ENCODE data around the gene FBXW11. TPM values are rescaled to one million over a fixed set of nuclear protein-coding genes. Genes with fewer than 3 reads are reported as not detected.

Gene FBXW11
- total and polyA plus RNA-seq, 2 of the 8 experiments (the other 6 are each of a cell fraction or from before 2014, with no cell fraction given): 45.0 to 75.6 TPM

DNA sequence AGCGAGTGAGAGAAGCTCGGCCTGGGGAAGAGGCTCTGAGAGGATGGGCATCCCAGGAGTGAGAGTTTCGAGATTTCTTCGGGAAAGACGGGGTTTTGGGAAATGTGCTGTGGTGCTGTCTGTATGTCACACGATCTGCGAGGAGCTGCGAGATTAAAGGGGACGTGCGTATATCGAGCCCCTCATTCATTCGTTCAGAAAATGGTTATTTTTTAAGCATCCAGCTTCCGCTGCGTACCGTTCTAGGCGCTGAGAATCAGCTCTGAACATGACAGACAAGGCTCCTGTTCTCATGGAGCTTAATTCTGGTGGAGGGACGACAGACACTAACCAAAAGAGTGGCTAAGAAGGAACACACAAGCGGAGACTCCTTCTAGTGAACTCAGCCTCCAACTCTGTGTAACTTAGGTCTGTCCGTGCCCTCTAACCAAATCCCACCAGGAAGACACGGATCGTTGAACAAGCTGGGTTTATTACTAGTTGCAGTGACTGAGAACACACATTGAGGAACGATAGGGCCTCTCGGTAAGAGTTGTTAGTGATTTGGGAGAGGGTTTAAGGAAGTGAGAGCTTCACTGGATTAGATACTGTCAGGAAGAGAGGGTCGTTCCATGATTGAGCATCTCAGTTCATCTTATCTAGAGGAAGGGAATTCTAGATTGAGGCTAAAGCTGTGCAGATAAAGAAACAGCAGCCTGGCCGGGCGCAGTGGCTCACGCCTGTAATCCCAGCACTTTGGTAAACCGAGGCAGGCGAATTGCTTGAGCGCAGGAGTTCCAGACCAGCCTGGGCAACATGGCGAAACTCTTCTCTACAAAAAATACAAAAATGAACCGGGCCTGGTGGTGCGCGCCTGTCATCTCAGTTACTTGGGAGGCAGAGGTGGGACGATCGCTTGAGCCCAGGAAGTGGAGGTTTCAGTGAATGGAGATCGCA is 1.0 kb upstream of the FBXW11 start:
- Histone ChIP-seq H3K23me2 (ENCODE audit: low read depth, low read length) (peaks cover 11% of the 10 kb centered on the region), H3K14ac (ENCODE audit: insufficient read length) (peak overlapping the region; percentile 73), H3K27me3 (replicated peaks in 1 of 4; ENCODE audit: control insufficient read depth in 3 of 4, extremely low read depth in 1 of 4, insufficient read depth in 3 of 4, low read length in 3 of 4) (no peaks in the 10 kb centered on the region), H2BK12ac (ENCODE audit: low read depth, low read length) (peak overlapping the region; percentile 77; the same call in 1 of the 2 replicates), H2BK20ac (ENCODE audit: low read length) (peak overlapping the region; percentile 2; the same call in 1 of the 2 replicates), H3K18ac (ENCODE audit: extremely low read depth, low read length) (peak overlapping the region; percentile 90), H3K79me2 (ENCODE audit: control insufficient read depth in 1 of 2, insufficient read depth in 2 of 2, low read length in 2 of 2) (peaks cover 31 to 51% of the 10 kb centered on the region in 2 experiments), H2BK120ac (replicated peaks; ENCODE audit: low read depth, low read length) (peak overlapping the region; percentile 92), H3K4me2 (ENCODE audit: insufficient read depth in 1 of 2, low read depth in 2 of 2, low read length in 2 of 2) (peak overlapping the region; percentile 75 to 97), H3K36me3 (ENCODE audit: control insufficient read depth in 2 of 4, insufficient read depth in 4 of 4, low read length in 3 of 4) (no peaks in the 10 kb centered on the region), H3K9ac (replicated peaks in 1 of 4; ENCODE audit: extremely low read depth in 1 of 4, low read depth in 3 of 4, low read length in 3 of 4) (peak overlapping the region; percentile 38 to 96 (median 92)), H4K20me1 (replicated peaks in 1 of 2; ENCODE audit: control insufficient read depth in 1 of 2, insufficient read depth in 2 of 2, low read length in 2 of 2) (peaks cover 6 to 8% of the 10 kb centered on the region in 2 experiments), H3K4me1 (replicated peaks in 1 of 4; ENCODE audit: control insufficient read depth in 3 of 4, insufficient read depth in 4 of 4, low read length in 3 of 4) (peaks cover 10 to 29% (median 15%) of the 10 kb centered on the region in 4 experiments), H4K8ac (ENCODE audit: extremely low read depth, insufficient read depth, low read length) (peak overlapping the region; percentile 94), H3K56ac (replicated peaks; ENCODE audit: insufficient read length, low read depth, low read length) (peak overlapping the region; percentile 90), H3K4ac (replicated peaks; ENCODE audit: insufficient read length, low read depth, low read length) (peak overlapping the region; percentile 84), H2AK5ac (ENCODE audit: low read depth, low read length) (peak overlapping the region; percentile 32), H3K79me1 (ENCODE audit: low read depth, low read length) (peaks cover 5% of the 10 kb centered on the region; the same call in 1 of the 2 replicates), H2BK5ac (ENCODE audit: low read depth, low read length) (peak overlapping the region; percentile 100), H3K4me3 (ENCODE audit: extremely low read depth in 1 of 4, insufficient read depth in 2 of 4, low read depth in 3 of 4, low read length in 4 of 4) (peak overlapping the region; percentile 82 to 99 (median 96)), H2AFZ (ENCODE audit: low read length) (no peak overlapping the region), H2BK15ac (ENCODE audit: low read length) (no peak overlapping the region), H3K9me3 (ENCODE audit: insufficient read depth in 2 of 2, low read depth in 1 of 2, low read length in 1 of 2) (no peaks in the 10 kb centered on the region), H3K23ac (ENCODE audit: insufficient read length) (no peak overlapping the region), H3K27ac (ENCODE audit: low read depth, low read length) (peak overlapping the region; percentile 98), H4K91ac (replicated peaks; ENCODE audit: insufficient read length, low read length) (peak overlapping the region; percentile 81), H4K5ac (ENCODE audit: insufficient read length, low read depth, low read length) (peak overlapping the region; percentile 85)
- no peak for FAIRE-seq
- peak in 1 of 2 experiments; percentile 6; a peak in 2 of 3 replicates for TF ChIP-seq POLR2A (IDR thresholded peaks at IDR 0.05; ENCODE audit: control extremely low read depth in 1 of 2, low read depth in 2 of 2, low read length in 2 of 2)
- TF ChIP-seq RBBP5 (IDR thresholded peaks at IDR 0.05; ENCODE audit: borderline replicate concordance, low read depth, low read length): no peak
- 19% methylated on average over 37 of the region's 37 CpGs; no CpG with 5 or more reads in 1 of the 2 experiments for WGBS, 2 experiments (ENCODE audit: extremely low coverage in 1 of 2, insufficient coverage in 1 of 2, insufficient read length in 1 of 2, insufficient replicate concordance in 2 of 2, low coverage in 1 of 2, low lambda C conversion rate in 2 of 2, missing lambda C conversion rate in 1 of 2)
- DNase-seq (ENCODE audit: low read depth in 1 of 2, low spot score in 2 of 2): no peak
- ChIA-PET POLR2A (ENCODE audit: partially characterized antibody) (interaction anchor here (0.7 to 6.6 kb wide), 25 partner anchors 11 to 620 kb away, joined by 3 to 66 read pairs (median 5); partner anchors contain the start of gene STK10), CTCF (ENCODE audit: partially characterized antibody) (interaction anchor here (0.7 to 6.0 kb wide), 18 partner anchors 12 to 691 kb away, joined by 3 to 40 read pairs (median 4); no protein-coding TSS in a partner anchor)

Data from H1 (cell line).